ACHN (cell line): ENCODE results near the gene FBN3.

Experiments used
- DNase-seq: peaks from one replicate; pipeline ENCODE4 v3.0.0-alpha.2; 2015
- in situ Hi-C: cut with HindIII; loops from 2 replicates; pipeline ENCODE4 v1.10.0; 2017; ENCODE audit warnings: low sequenced_read_pairs, low pct_ligation_motif_present, low pct_unique_long_range_greater_than_20kb

Gene FBN3

GRCh38 chr19:8101311-8101710 is 48.1 kb downstream of the FBN3 start:
- DNase-seq: no peak
- in situ Hi-C loops: no loop called here

GRCh38 chr19:8097681-8098567 is 51.5 kb downstream of the FBN3 start:
- no peak for DNase-seq

GRCh38 chr19:8097198-8097597 is 52.2 kb downstream of the FBN3 start:
- DNase-seq: no peak
- in situ Hi-C loops: no loop called here

More at GRCh38 chr19:8097681-8098567, 51.5 kb downstream of the FBN3 start:
- in situ Hi-C loops: no loop called here

- DNase-seq: no peak
- in situ Hi-C loops: no loop called here
Observed at GRCh38 chr19:8096071-8096470, 53.3 kb downstream of the FBN3 start.

DNA sequence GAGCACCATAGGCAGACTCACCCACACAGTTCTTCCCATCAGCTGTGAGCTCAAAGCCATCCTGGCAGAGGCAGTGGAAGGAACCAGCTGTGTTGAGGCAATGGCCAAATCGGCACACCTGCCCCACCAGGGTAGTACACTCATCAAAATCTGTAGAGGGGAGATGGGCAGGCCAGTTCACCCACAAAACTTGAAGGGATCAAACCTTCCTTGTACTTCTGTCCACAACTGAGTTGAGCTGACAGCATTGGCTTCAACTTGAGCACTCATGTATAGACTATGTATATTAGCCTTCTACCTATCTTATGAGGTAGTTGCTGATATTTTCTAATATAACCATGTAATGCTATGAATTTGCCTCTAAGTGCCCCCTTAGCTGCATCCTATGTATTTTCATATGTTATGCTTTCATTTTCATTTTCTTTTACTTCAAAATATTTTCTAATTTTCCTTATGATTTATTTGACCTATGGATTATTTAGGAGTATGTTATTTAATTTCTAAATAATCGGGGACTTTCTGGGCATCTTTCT is 54.0 kb downstream of the FBN3 start:
- in situ Hi-C loops: no loop called here
- no peak for DNase-seq

- no peak for DNase-seq
- in situ Hi-C loops: no loop called here
Observed at GRCh38 chr19:8094336-8094735, 55.1 kb downstream of the FBN3 start.

DNA sequence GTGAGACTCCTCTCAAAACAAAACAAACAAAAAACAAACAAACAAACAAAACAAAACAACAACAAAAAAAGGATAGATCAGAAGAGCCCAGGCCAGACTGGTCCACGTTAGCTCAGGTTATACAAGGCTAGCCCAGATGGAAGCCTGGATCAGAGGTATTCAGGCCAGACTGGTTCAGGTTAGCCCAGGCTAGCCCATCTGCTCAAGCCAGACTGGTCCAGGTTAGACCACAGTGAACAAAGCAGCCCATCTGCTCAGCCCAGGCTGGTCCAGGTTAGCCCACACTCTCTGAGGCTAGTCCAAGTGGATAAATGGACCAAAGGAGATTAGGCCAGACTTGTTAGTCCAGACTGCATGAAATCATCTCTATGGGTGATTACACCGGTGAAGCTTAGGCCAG is 55.7 kb downstream of the FBN3 start:
- in situ Hi-C loops: no loop called here
- DNase-seq: no peak

DNA sequence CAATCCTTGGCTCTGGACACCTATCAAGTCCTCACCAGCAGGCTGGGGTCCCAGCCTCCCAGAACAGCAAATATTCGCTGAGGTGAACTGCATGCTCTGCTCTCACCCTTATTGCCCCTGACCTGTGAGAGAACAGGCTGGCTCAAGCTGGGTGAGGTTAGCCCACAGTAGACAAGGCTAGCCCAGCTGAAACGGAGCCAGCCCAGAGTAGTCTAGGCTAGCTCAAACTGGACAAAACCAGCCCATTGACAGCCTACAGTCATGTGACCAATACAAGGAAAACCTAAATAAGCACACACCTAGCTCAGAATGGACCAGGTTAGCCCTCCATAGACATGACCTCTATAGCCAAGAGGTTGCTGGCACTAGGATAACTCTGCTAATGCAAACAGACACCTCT is 58.4 kb downstream of the FBN3 start:
- in situ Hi-C loops: no loop called here
- no peak for DNase-seq

DNA sequence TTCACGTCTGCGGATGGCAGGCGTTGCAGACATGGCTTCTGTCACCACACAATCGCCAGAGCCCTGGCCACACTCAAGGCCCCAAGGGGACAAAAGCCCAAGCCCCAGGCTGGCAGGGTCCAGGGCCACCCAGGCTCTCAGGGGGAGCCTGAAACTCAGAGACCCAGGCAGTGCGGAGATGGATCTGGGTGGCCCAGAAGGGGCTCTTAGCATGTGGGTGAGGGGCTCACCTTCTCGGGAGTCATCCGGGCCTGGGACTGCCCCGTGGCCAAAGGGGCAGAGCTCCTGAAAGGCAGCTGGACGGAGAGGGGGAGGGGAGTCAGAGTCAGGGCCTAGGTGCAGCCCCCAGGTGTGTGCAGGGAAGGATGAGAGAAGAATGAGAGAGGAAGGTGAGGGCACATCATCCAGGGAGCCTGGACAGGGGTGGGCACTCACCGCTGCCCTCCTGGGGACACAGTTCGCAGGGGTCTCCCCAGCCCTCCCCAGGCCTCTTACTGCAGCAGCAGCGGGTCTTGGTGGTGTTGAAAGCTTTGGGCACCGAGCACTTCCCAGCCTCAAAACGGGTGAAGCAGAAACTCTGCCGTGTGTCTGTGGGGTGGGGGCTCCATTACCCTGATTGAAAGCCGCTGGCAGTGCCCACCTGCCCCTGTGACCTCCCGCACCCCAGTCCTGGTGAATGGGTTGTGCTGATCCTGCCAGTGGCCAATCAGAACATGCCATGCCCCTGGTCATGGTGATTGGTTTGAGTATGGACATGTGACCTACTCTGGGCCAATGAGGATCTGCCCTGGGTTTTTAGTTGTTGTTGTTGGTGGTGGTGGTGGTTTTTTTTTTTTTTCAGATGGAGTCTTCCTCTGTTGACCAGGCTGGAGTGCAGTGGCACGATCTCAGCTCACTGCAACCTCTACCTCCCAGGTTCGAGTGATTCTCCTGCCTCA is 59.5 kb downstream of the FBN3 start:
- no peak for DNase-seq
- in situ Hi-C loops: no loop called here

DNA sequence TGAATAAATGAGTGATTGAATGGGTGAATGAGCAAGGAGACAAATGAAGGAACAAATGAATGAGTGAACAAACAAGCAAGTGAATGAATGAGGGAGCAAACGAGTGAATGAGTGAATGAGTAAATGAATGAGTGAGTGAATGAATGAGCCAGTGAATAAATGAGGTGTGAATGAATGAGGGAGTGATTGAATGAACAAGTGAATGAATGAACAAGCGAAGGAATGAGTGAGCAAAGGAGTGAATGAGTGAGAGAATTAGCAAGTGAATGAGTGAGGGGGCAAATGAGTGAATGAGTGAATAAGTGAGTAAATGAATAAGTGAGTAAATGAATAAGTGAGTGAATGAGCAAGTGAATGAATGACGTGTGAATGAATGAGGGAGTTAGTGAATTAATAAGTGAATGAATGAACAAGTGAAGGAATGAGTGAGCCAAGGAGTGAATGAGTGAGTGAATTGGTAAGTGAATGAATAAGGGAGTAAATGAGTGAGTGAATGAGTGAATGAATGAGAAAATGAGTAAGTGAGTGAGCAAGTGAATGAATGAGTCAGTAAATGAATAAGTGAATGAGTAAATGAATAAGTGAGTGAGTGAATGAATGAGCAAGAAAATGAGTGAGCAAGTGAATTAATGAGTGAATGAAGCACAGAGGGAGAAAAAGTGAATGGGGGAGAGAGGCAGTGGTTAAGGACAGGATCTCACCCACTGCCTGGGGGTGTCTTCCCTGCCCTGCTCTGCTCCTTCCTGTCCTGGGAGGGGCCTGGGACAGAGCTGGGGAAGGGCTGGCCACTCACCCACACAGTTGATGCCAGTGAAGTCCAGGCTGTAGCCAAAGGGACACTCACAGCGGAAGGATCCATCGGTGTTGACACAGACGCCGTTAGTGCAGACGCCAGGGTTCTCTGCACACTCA is 60.4 kb downstream of the FBN3 start:
- in situ Hi-C loops: no loop called here
- no peak for DNase-seq

DNA sequence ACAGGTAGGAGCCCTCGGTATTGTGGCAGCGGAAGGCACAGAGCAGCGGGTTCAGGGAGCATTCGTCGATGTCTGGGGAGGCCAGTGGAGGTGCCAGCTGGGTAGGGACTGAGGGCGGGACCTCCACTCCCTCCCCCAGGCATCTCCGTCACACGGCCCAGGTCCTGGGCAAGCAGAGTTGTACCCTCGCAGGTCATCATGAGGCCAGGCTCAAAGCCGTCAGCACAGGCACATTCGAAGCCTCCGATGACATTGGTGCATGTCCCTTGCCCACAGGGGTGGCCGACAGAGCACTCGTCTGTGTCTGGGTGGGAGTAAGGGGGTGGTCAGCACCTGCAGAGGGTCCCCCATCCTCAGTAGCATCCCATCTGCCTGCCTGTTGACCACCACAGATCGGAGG is 61.5 kb downstream of the FBN3 start:
- in situ Hi-C loops: no loop called here
- no peak for DNase-seq

DNA sequence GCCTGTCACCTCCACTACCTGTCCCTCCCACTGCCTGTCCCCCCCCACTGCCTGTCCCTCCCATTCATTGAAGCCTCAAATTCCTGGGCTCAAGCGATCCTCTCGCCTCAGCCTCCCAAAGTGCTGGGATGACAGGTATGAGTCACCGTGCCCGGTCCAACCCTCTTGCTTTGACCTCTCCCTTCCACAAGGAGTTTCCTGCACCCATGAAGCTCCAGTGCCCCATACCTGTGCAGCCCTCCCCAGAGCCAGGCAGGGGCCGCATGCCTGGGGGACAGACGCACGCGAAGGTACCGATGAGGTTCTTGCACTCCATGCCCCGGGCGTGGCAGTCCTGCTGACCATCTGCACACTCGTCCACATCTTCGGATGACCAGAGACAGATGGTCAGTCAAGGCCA is 62.5 kb downstream of the FBN3 start:
- in situ Hi-C loops: no loop called here
- no peak for DNase-seq

DNA sequence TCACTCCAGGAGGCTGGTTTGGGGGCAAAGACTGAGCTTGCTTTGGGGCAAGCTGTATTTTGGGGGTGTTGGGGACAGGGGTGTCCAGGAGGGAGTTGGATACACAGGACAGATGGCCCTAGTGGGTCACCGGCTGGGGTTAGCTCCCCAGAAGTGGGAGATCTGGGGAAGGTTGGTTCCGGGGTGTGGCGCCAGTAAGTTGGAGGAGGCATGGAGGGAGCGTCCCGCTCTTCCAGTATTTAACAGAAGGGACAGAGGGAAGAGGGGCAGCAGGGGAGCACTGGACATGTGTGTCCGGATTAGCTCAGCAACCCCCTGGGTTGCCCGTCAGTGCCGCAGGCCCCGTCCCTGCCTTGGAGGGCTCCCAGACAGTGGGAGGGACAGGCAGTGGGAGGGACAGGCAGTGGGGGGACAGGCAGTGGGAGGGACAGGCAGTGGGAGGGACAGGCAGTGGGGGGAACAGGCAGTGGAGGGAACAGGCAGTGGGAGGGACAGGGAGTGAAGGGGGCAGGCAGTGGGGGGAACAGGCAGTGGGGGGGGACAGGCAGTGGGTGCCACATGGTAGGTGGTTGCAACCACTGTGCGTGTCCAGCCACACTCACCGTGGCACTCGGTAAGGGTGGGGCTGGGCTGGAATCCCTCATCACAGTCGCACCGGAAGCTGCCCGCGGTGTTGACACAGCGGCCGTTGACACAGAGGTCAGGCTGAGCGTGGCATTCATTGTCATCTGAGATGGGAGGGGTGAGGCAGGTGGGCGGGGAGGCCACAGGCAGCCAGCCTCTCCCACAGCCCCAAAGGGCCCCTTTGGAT is 63.6 kb downstream of the FBN3 start:
- DNase-seq: no peak
- in situ Hi-C loops: no loop called here

DNA sequence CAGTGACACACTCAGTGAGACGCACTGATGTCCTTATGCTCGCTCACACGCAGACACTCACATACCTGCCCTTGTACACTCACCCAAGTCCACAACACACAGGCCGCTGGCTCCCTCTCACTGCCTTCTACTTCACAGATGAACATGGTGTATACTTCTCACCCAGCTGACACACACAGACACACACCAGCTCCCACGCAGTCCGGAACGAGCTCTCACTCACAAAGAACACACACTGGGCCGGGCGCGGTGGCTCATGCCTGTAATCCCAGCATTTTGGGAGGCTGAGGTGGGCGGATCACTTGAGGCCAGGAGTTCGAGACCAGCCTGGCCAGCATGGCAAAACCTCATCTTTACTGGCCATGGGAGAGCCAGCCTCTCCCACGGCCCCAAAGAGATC is 65.2 kb downstream of the FBN3 start:
- DNase-seq: no peak
- in situ Hi-C loops: no loop called here

- DNase-seq: no peak
Observed at GRCh38 chr19:8083141-8083540, 66.3 kb downstream of the FBN3 start.

DNA sequence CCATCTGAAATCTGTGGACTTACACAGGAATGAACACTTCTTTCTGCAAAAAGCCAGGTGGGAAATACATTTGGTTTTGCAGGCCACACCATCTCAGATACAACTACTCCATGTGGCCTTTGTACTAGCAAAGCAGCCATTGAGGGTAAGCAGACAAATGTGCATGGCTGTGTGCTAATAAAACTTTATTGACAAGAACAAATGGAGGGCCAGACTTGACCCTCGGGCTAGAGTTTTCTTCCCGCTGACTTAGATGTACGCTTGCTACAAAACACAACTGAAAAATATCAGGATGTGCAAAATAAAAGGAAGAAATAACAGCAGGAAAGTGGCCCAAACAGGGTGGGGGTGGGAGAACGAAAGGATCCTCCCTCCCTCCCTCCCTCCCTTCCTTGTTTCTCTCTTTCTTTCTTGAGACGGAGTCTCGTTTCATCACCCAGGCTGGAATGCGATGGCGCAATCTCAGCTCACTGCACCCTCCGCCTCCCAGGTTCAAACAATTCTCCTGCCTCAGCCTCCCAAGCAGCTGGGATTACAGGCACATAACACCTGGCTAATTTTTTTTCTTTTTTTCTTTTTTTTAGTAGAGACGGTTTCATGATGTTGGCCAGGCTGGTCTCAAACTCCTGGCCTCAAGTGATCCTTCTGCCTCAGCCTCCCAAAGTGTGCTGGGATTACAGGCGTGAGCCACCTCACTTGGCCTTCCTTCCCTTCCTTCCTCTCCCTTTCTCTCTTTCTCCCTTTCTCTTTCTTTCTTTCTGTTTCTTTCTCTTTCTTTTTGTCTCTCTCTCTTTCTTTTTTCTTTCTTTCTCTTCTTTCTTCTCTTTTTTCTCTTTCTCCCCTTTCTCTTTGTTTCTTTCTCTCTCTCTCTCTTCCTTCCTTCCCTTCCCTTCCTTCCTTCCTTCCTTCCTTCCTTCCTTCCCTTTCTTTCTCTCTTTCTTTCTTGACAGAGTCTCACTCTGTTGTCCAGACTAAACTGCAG is 67.5 kb downstream of the FBN3 start:
- in situ Hi-C loops: no loop called here
- DNase-seq: no peak

More at GRCh38 chr19:8083141-8083540, 66.3 kb downstream of the FBN3 start:
- in situ Hi-C loops: no loop called here
